H9 (cell line): Measurements from ENCODE around the gene MERTK. TPM values are rescaled to one million over a fixed set of nuclear protein-coding genes. Genes with fewer than 3 reads are reported as not detected.

Experiments
- DNase-seq: peaks from one replicate; pipeline ENCODE4 v3.0.0-alpha.2; 2017
- H2AFZ ChIP-seq: one replicate; pipeline ENCODE4 v1.6.1; 2013; ENCODE audit warnings: mild to moderate bottlenecking, low read length, control low read depth, moderate library complexity
- H2AK5ac ChIP-seq: 2 replicates; pipeline ENCODE4 v1.6.1; 2013; ENCODE audit warnings: low read length, control low read depth, mixed read lengths; ENCODE audit not compliant: insufficient read length
- H2BK120ac ChIP-seq: one replicate; pipeline ENCODE4 v1.6.1; 2013; ENCODE audit warnings: low read depth, mild to moderate bottlenecking, low read length, control low read depth, inconsistent platforms; ENCODE audit not compliant: poor library complexity, severe bottlenecking
- H2BK12ac ChIP-seq: 2 replicates; pipeline ENCODE4 v1.6.1; 2013; ENCODE audit warnings: low read length, control low read depth, mixed read lengths, low read depth; ENCODE audit not compliant: insufficient read length
- H2BK15ac ChIP-seq: 2 replicates; pipeline ENCODE4 v1.6.1; 2013; ENCODE audit warnings: low read depth, low read length, control low read depth
- H2BK20ac ChIP-seq: one replicate; pipeline ENCODE4 v1.6.1; 2013; ENCODE audit warnings: low read depth, mild to moderate bottlenecking, low read length, control low read depth, inconsistent platforms; ENCODE audit not compliant: poor library complexity, severe bottlenecking
- H2BK5ac ChIP-seq: 2 replicates; pipeline ENCODE4 v1.6.1; 2013; ENCODE audit warnings: low read length, control low read depth, mixed read lengths; ENCODE audit not compliant: insufficient read length
- H3K14ac ChIP-seq: 2 replicates; pipeline ENCODE4 v1.6.1; 2013; ENCODE audit warnings: low read length, control low read depth; ENCODE audit not compliant: insufficient read depth
- H3K18ac ChIP-seq: 2 replicates; pipeline ENCODE4 v1.6.1; 2013; ENCODE audit warnings: low read depth, mild to moderate bottlenecking, mixed read lengths, low read length, control low read depth; ENCODE audit not compliant: insufficient read length
- H3K23ac ChIP-seq: 2 replicates; pipeline ENCODE4 v1.6.1; 2013; ENCODE audit warnings: low read length, control low read depth, mixed read lengths, low read depth; ENCODE audit not compliant: insufficient read length
- H3K23me2 ChIP-seq: 2 replicates; pipeline ENCODE4 v1.6.1; 2013; ENCODE audit warnings: low read depth, mild to moderate bottlenecking, mixed read lengths, low read length, control low read depth; ENCODE audit not compliant: insufficient read length, poor library complexity, severe bottlenecking
- H3K27ac ChIP-seq: 2 replicates; pipeline ENCODE4 v1.5.1; 2013; ENCODE audit warnings: low read length, control low read depth, mixed read lengths, low read depth; ENCODE audit not compliant: insufficient read length
- H3K27me3 ChIP-seq: 2 replicates; pipeline ENCODE4 v1.6.1; 2013; ENCODE audit warnings: low read length, control low read depth, inconsistent platforms; ENCODE audit not compliant: insufficient read depth
- H3K4ac ChIP-seq: 2 replicates; pipeline ENCODE4 v1.6.1; 2013; ENCODE audit warnings: low read depth, mild to moderate bottlenecking, control low read depth, inconsistent platforms, low read length, moderate library complexity
- H3K4me1 ChIP-seq: 2 replicates; pipeline ENCODE4 v1.6.1; 2013; ENCODE audit warnings: low read length, control low read depth, inconsistent platforms; ENCODE audit not compliant: insufficient read depth
- H3K4me2 ChIP-seq: 2 replicates; pipeline ENCODE4 v1.6.1; 2013; ENCODE audit warnings: low read length, control low read depth, mixed read lengths; ENCODE audit not compliant: insufficient read length, insufficient read depth
- H3K56ac ChIP-seq: 2 replicates; pipeline ENCODE4 v1.6.1; 2013; ENCODE audit warnings: low read depth, mild to moderate bottlenecking, mixed read lengths, low read length, control low read depth; ENCODE audit not compliant: insufficient read length
- H3K79me1 ChIP-seq: 2 replicates; pipeline ENCODE4 v1.6.1; 2013; ENCODE audit warnings: low read depth, mild to moderate bottlenecking, moderate library complexity, low read length, control low read depth, inconsistent platforms; ENCODE audit not compliant: insufficient read depth, poor library complexity, severe bottlenecking
- H3K79me2 ChIP-seq: 2 replicates; pipeline ENCODE4 v1.6.1; 2013; ENCODE audit warnings: low read length, control low read depth, inconsistent platforms; ENCODE audit not compliant: insufficient read depth
- H3K9ac ChIP-seq: 2 replicates; pipeline ENCODE4 v1.6.1; 2013; ENCODE audit warnings: low read length, control low read depth, mixed read lengths; ENCODE audit not compliant: insufficient read length; ENCODE audit errors: extremely low read depth
- H3K9me3 ChIP-seq: one replicate; pipeline ENCODE4 v1.6.1; 2013; ENCODE audit warnings: low read depth, low read length, inconsistent platforms; ENCODE audit not compliant: control insufficient read depth
- H3T11ph ChIP-seq: one replicate; pipeline ENCODE4 v1.6.1; 2013; ENCODE audit warnings: mild to moderate bottlenecking, low read length, control low read depth, inconsistent platforms
- H4K20me1 ChIP-seq: one replicate; pipeline ENCODE4 v1.6.1; 2013; ENCODE audit not compliant: control insufficient read depth, insufficient read length, insufficient read depth
- H4K5ac ChIP-seq: 2 replicates; pipeline ENCODE4 v1.6.1; 2013; ENCODE audit warnings: low read depth, mild to moderate bottlenecking, mixed read lengths, low read length, control low read depth; ENCODE audit not compliant: insufficient read length
- H4K8ac ChIP-seq: replicated peaks from 2 replicates; pipeline ENCODE4 v1.6.1; 2013; ENCODE audit warnings: low read length, control low read depth, mixed read lengths, low read depth; ENCODE audit not compliant: insufficient read length
- H4K91ac ChIP-seq: 2 replicates; pipeline ENCODE4 v1.6.1; 2013; ENCODE audit warnings: low read depth, mild to moderate bottlenecking, moderate library complexity, mixed read lengths, low read length, control low read depth; ENCODE audit not compliant: insufficient read length
- H3K27ac Mint-ChIP-seq, 3 experiments: 2 replicates in 2 of 3; 3 replicates in 1 of 3; pipeline ENCODE4 v1.8.0; 2020 to 2021; ENCODE audit warnings: mixed read lengths in 3 of 3, mild to moderate bottlenecking in 1 of 3, moderate library complexity in 1 of 3
- H3K27me3 Mint-ChIP-seq: 2 replicates; pipeline ENCODE4 v1.8.0; 2021; ENCODE audit warnings: low read depth, mild to moderate bottlenecking, moderate library complexity, mixed read lengths
- H3K36me3 Mint-ChIP-seq, 3 experiments: 2 replicates in 2 of 3; 3 replicates in 1 of 3; pipeline ENCODE4 v1.8.0; 2020 to 2021; ENCODE audit warnings: low read depth in 3 of 3, mixed read lengths in 3 of 3; ENCODE audit not compliant: insufficient read depth in 1 of 3
- H3K4me1 Mint-ChIP-seq, 2 experiments: 2 replicates each; pipeline ENCODE4 v1.8.0; 2020; ENCODE audit warnings: mixed read lengths in 2 of 2
- H3K4me3 Mint-ChIP-seq, 2 experiments: 2 replicates in 1 of 2; 3 replicates in 1 of 2; pipeline ENCODE4 v1.8.0; 2020 to 2021; ENCODE audit warnings: mild to moderate bottlenecking in 2 of 2, mixed read lengths in 2 of 2, moderate library complexity in 1 of 2
- H3K9me3 Mint-ChIP-seq, 2 experiments: 2 replicates in 1 of 2; 3 replicates in 1 of 2; pipeline ENCODE4 v1.8.0; 2020; ENCODE audit warnings: mild to moderate bottlenecking in 2 of 2, mixed read lengths in 2 of 2, moderate library complexity in 1 of 2
- CTCF ChIP-seq: fragments of 200-600 bp; sonication (generic); conservative IDR thresholded peaks from 3 replicates; pipeline ENCODE4 v1.8.0; 2021; ENCODE audit warnings: antibody characterized with exemption, mild to moderate bottlenecking
- WGBS: extraction: QIAGEN DNeasy Blood & Tissue Kit; methylation state at CpG from one replicate; pipeline ENCODE4 v1.1.7; 2013; ENCODE audit warnings: missing lambda C conversion rate, low lambda C conversion rate, mixed read lengths; ENCODE audit not compliant: insufficient read length; ENCODE audit errors: extremely low coverage; 5-methylcytosine and 5-hydroxymethylcytosine counted together
- total RNA-seq: library from RNA; stranded (reverse); gene quantifications from 2 replicates; pipeline ENCODE4 v1.2.1, GENCODE V29; 2021

MERTK gene
- total RNA-seq, 1 experiment from 2014 or later: 4.8 TPM

- Histone ChIP-seq H3K9ac (no peak overlapping the region), H3K4me1 (peaks cover 2% of the 10 kb centered on the region; the same call in 1 of the 2 replicates)
- WGBS: no CpG with 5 or more reads among the region's 4 CpGs
Measured at GRCh38 chr2:111941531-111941930, 43.1 kb downstream of the MERTK start.

More at GRCh38 chr2:111941531-111941930, 43.1 kb downstream of the MERTK start:
- no peaks in the 10 kb centered on the region; the same call in 1 of the 2 replicates for H3K27me3 Mint-ChIP-seq
- no peak overlapping the region for H4K91ac ChIP-seq
- H3K27me3 ChIP-seq: no peaks in the 10 kb centered on the region
- no peak overlapping the region for H2AFZ ChIP-seq
- no peak overlapping the region for H3K14ac ChIP-seq
- no peak for DNase-seq
- H3K4me3 Mint-ChIP-seq: no peak overlapping the region
- no peak overlapping the region for H2BK20ac ChIP-seq
- no peaks in the 10 kb centered on the region for H3K79me2 ChIP-seq
- H2BK120ac ChIP-seq: no peak overlapping the region
- no peak overlapping the region for H4K5ac ChIP-seq
- H3K23me2 ChIP-seq: no peaks in the 10 kb centered on the region
- H2AK5ac ChIP-seq: no peak overlapping the region
- H2BK12ac ChIP-seq: no peak overlapping the region
- no peak overlapping the region for H2BK5ac ChIP-seq
- no peaks in the 10 kb centered on the region for H3K79me1 ChIP-seq
- H3K18ac ChIP-seq: no peak overlapping the region
- H3K23ac ChIP-seq: no peak overlapping the region
- H3K27ac Mint-ChIP-seq: peak overlapping the region in 1 of 3 experiments; percentile 34; a peak in 2 of 7 replicates
- H3K4me2 ChIP-seq: no peak overlapping the region
- H3K4ac ChIP-seq: no peak overlapping the region
- H3T11ph ChIP-seq: no peak overlapping the region
- H3K36me3 Mint-ChIP-seq: no peaks in the 10 kb centered on the region
- H3K4me1 Mint-ChIP-seq: peaks cover 17 to 19% of the 10 kb centered on the region in 2 experiments
- no peaks in the 10 kb centered on the region for H4K20me1 ChIP-seq
- H3K27ac ChIP-seq: no peak overlapping the region
- H3K9me3 Mint-ChIP-seq: no peaks in the 10 kb centered on the region
- H3K9me3 ChIP-seq: no peaks in the 10 kb centered on the region
- no peak overlapping the region for H3K56ac ChIP-seq
- no peak overlapping the region for H4K8ac ChIP-seq
- TF ChIP-seq CTCF: no peak
- no peak overlapping the region for H2BK15ac ChIP-seq
